Esophagus squamous epithelium (tissue), 4 donors: Measurements from ENCODE around the gene KLHL33.

Source experiments
- POLR2A ChIP-seq, 4 donors: fragments of 450-650 bp; IDR thresholded peaks; one replicate each; pipeline ENCODE4 v1.6.1; 2017; ENCODE audit warnings: antibody characterized with exemption in 4 of 4, mild to moderate bottlenecking in 4 of 4, moderate library complexity in 3 of 4
- TF ChIP-seq, protein P1 (sequence below), 6 experiments: fragments of 450-650 bp in 4 of 6; fragments of 200-600 bp in 2 of 6; sonication (generic) in 2 of 6; IDR thresholded peaks; one replicate each; pipeline ENCODE4 v1.5.1; 2016 to 2019; ENCODE audit warnings: antibody characterized with exemption in 6 of 6, mild to moderate bottlenecking in 4 of 6, moderate library complexity in 4 of 6

GRCh38 chr14:20436363-20436755, 393 bp upstream of the KLHL33 start:
- TF ChIP-seq, protein P1, sequence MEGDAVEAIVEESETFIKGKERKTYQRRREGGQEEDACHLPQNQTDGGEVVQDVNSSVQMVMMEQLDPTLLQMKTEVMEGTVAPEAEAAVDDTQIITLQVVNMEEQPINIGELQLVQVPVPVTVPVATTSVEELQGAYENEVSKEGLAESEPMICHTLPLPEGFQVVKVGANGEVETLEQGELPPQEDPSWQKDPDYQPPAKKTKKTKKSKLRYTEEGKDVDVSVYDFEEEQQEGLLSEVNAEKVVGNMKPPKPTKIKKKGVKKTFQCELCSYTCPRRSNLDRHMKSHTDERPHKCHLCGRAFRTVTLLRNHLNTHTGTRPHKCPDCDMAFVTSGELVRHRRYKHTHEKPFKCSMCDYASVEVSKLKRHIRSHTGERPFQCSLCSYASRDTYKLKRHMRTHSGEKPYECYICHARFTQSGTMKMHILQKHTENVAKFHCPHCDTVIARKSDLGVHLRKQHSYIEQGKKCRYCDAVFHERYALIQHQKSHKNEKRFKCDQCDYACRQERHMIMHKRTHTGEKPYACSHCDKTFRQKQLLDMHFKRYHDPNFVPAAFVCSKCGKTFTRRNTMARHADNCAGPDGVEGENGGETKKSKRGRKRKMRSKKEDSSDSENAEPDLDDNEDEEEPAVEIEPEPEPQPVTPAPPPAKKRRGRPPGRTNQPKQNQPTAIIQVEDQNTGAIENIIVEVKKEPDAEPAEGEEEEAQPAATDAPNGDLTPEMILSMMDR (IDR thresholded peaks at IDR 0.05): no peak
- no peak for TF ChIP-seq POLR2A (IDR thresholded peaks at IDR 0.05)
